Measurements from ENCODE around the gene MEPE.
"Not testable (repeated sequence)": the region's sequence is repeated elsewhere in the genome, so short reads cannot be mapped to it uniquely, and the experiment has no call there.

Gene MEPE

GRCh38 chr4:87872028-87872427 is 39.3 kb downstream of the MEPE start:
- H3K4me3 ChIP-seq: no peak overlapping the region
- H3K4me1 ChIP-seq: no peaks in the 10 kb centered on the region
- H3K9me3 ChIP-seq: no peaks in the 10 kb centered on the region
- in situ Hi-C loops (cut with MboI; ENCODE audit: low sequenced_read_pairs): no loop called here
- H3K36me3 ChIP-seq (replicated peaks): no peaks in the 10 kb centered on the region
- peaks cover 5% of the 10 kb centered on the region; the same call in 1 of the 2 replicates for H3K27me3 ChIP-seq (ENCODE audit: low read depth)
- no peak for DNase-seq (ENCODE audit: low spot score in 2 of 2)

- H3K4me1 ChIP-seq: no peaks in the 10 kb centered on the region
- DNase-seq (ENCODE audit: low spot score in 2 of 2): no peak
- H3K9me3 ChIP-seq: no peaks in the 10 kb centered on the region
- no peak overlapping the region for H3K4me3 ChIP-seq
- in situ Hi-C loops (cut with MboI; ENCODE audit: low sequenced_read_pairs): no loop called here
- no peaks in the 10 kb centered on the region for H3K36me3 ChIP-seq (replicated peaks)
- peaks cover 5% of the 10 kb centered on the region; the same call in 1 of the 2 replicates for H3K27me3 ChIP-seq (ENCODE audit: low read depth)
These were observed 42.4 kb downstream of the MEPE start for GRCh38 chr4:87875191-87875590.

- H3K4me3 ChIP-seq: no peak overlapping the region
- no peaks in the 10 kb centered on the region for H3K9me3 ChIP-seq
- in situ Hi-C loops (cut with MboI; ENCODE audit: low sequenced_read_pairs): no loop called here
- H3K27me3 ChIP-seq (ENCODE audit: low read depth): no peaks in the 10 kb centered on the region; the same call in 1 of the 2 replicates
- no peak for DNase-seq (ENCODE audit: low spot score in 2 of 2)
- H3K4me1 ChIP-seq: no peaks in the 10 kb centered on the region
- H3K36me3 ChIP-seq (replicated peaks): no peaks in the 10 kb centered on the region
These were observed 47.3 kb downstream of the MEPE start for GRCh38 chr4:87880106-87880505.

- no peaks in the 10 kb centered on the region for H3K4me1 ChIP-seq
- in situ Hi-C loops (cut with MboI; ENCODE audit: low sequenced_read_pairs): no loop called here
- DNase-seq (ENCODE audit: low spot score in 2 of 2): no peak
These were observed 48.3 kb downstream of the MEPE start for GRCh38 chr4:87881115-87881514.

GRCh38 chr4:87882321-87882720 is 49.6 kb downstream of the MEPE start:
- H3K4me3 ChIP-seq: no peak overlapping the region
- no peak for DNase-seq (ENCODE audit: low spot score in 2 of 2)
- in situ Hi-C loops (cut with MboI; ENCODE audit: low sequenced_read_pairs): no loop called here
- H3K9me3 ChIP-seq: no peaks in the 10 kb centered on the region
- H3K27me3 ChIP-seq (ENCODE audit: low read depth): no peaks in the 10 kb centered on the region; the same call in 1 of the 2 replicates
- no peaks in the 10 kb centered on the region for H3K4me1 ChIP-seq
- H3K36me3 ChIP-seq (replicated peaks): no peaks in the 10 kb centered on the region

More at GRCh38 chr4:87881115-87881514, 48.3 kb downstream of the MEPE start:
- Histone ChIP-seq H3K36me3 (replicated peaks) (no peaks in the 10 kb centered on the region), H3K9me3 (no peaks in the 10 kb centered on the region), H3K27me3 (ENCODE audit: low read depth) (no peaks in the 10 kb centered on the region; the same call in 1 of the 2 replicates), H3K4me3 (no peak overlapping the region)

GRCh38 chr4:87882861-87883260 is 50.1 kb downstream of the MEPE start:
- Histone ChIP-seq H3K4me3 (no peak overlapping the region), H3K27me3 (ENCODE audit: low read depth) (no peaks in the 10 kb centered on the region; the same call in 1 of the 2 replicates), H3K4me1 (no peaks in the 10 kb centered on the region), H3K9me3 (no peaks in the 10 kb centered on the region), H3K36me3 (replicated peaks) (no peaks in the 10 kb centered on the region)
- in situ Hi-C loops (cut with MboI; ENCODE audit: low sequenced_read_pairs): no loop called here
- no peak for DNase-seq (ENCODE audit: low spot score in 2 of 2)

GRCh38 chr4:87884976-87885549 is 52.3 kb downstream of the MEPE start:
- Histone ChIP-seq H3K4me1 (no peaks in the 10 kb centered on the region), H3K9me3 (no peaks in the 10 kb centered on the region), H3K36me3 (replicated peaks) (no peaks in the 10 kb centered on the region), H3K27me3 (ENCODE audit: low read depth) (no peaks in the 10 kb centered on the region; the same call in 1 of the 2 replicates), H3K4me3 (no peak overlapping the region)
- in situ Hi-C loops (cut with MboI; ENCODE audit: low sequenced_read_pairs): no loop called here
- DNase-seq (ENCODE audit: low spot score in 2 of 2): no peak

GRCh38 chr4:87886083-87886482 is 53.3 kb downstream of the MEPE start:
- no peaks in the 10 kb centered on the region; the same call in 1 of the 2 replicates for H3K27me3 ChIP-seq (ENCODE audit: low read depth)
- in situ Hi-C loops (cut with MboI; ENCODE audit: low sequenced_read_pairs): no loop called here
- no peaks in the 10 kb centered on the region for H3K9me3 ChIP-seq
- H3K4me3 ChIP-seq: no peak overlapping the region
- no peak for DNase-seq (ENCODE audit: low spot score in 2 of 2)
- no peaks in the 10 kb centered on the region for H3K4me1 ChIP-seq
- no peaks in the 10 kb centered on the region for H3K36me3 ChIP-seq (replicated peaks)

- H3K36me3 ChIP-seq (replicated peaks); H3K4me1 ChIP-seq; DNase-seq (ENCODE audit: low spot score in 2 of 2); H3K4me3 ChIP-seq; H3K9me3 ChIP-seq; in situ Hi-C loops (cut with MboI; ENCODE audit: low sequenced_read_pairs); H3K27me3 ChIP-seq (ENCODE audit: low read depth): not testable (repeated sequence)
These were observed 58.0 kb downstream of the MEPE start for GRCh38 chr4:87890753-87891152.

- H3K36me3 ChIP-seq (replicated peaks): no peaks in the 10 kb centered on the region
- H3K4me3 ChIP-seq: no peak overlapping the region
- H3K27me3 ChIP-seq (ENCODE audit: low read depth): 0 out of 2 replicates have a peak, but pooled peaks cover 3% of the 10 kb centered on the region
- in situ Hi-C loops (cut with MboI; ENCODE audit: low sequenced_read_pairs): no loop called here
- no peak for DNase-seq (ENCODE audit: low spot score in 2 of 2)
- H3K9me3 ChIP-seq: no peaks in the 10 kb centered on the region
- H3K4me1 ChIP-seq: no peaks in the 10 kb centered on the region
These were observed 63.3 kb downstream of the MEPE start for GRCh38 chr4:87895964-87896621.

Measured in HAP-1 (cell line).